ENCODE results near the gene KRT73. TPM values are rescaled to one million over a fixed set of nuclear protein-coding genes. Genes with fewer than 3 reads are reported as not detected.
A peak's percentile ranks its signal among the peaks of the same experiment; 100 is the strongest.

KRT73 gene
- total RNA-seq, 1 donor from 2014 or later, result not detected

- intact Hi-C loops (cut with micrococcal nuclease), result no loop called here
- Mint-ChIP-seq H3K36me3 (ENCODE audit: low read depth) (peaks cover 2% of the 10 kb centered on the region), H3K27ac (no peak overlapping the region), H3K9me3 (no peaks in the 10 kb centered on the region), H3K4me1 (ENCODE audit: low read depth) (peaks cover 85% of the 10 kb centered on the region), H3K4me3 (no peak overlapping the region), H3K27me3 (ENCODE audit: insufficient read depth) (no peaks in the 10 kb centered on the region)
- DNase-seq (ENCODE audit: low spot score), result no peak
Measured at GRCh38 chr12:52612431-52613383, 5.7 kb downstream of the KRT73 start.

GRCh38 chr12:52611080-52611468, 7.3 kb downstream of the KRT73 start:
- Mint-ChIP-seq H3K36me3 (ENCODE audit: low read depth) (peaks cover 2% of the 10 kb centered on the region), H3K4me3 (peak overlapping the region; percentile 50), H3K27ac (no peak overlapping the region), H3K4me1 (ENCODE audit: low read depth) (peaks cover 83% of the 10 kb centered on the region), H3K9me3 (no peaks in the 10 kb centered on the region), H3K27me3 (ENCODE audit: insufficient read depth) (no peaks in the 10 kb centered on the region)
- DNase-seq (ENCODE audit: low spot score), result no peak
- intact Hi-C loops (cut with micrococcal nuclease), result no loop called here

GRCh38 chr12:52608826-52609630, 9.3 kb downstream of the KRT73 start:
- no peaks in the 10 kb centered on the region for H3K9me3 Mint-ChIP-seq
- peaks cover 79% of the 10 kb centered on the region for H3K4me1 Mint-ChIP-seq (ENCODE audit: low read depth)
- no peaks in the 10 kb centered on the region for H3K36me3 Mint-ChIP-seq (ENCODE audit: low read depth)
- H3K27me3 Mint-ChIP-seq (ENCODE audit: insufficient read depth), result no peaks in the 10 kb centered on the region
- no peak for DNase-seq (ENCODE audit: low spot score)
- H3K27ac Mint-ChIP-seq, result no peak overlapping the region
- H3K4me3 Mint-ChIP-seq, result peak overlapping the region; percentile 40
- intact Hi-C loops (cut with micrococcal nuclease), result no loop called here

- H3K27me3 Mint-ChIP-seq (ENCODE audit: insufficient read depth), result no peaks in the 10 kb centered on the region
- DNase-seq (ENCODE audit: low spot score), result no peak
- no peak overlapping the region for H3K27ac Mint-ChIP-seq
- H3K4me1 Mint-ChIP-seq (ENCODE audit: low read depth), result peaks cover 71% of the 10 kb centered on the region
- H3K4me3 Mint-ChIP-seq, result no peak overlapping the region
- intact Hi-C loops (cut with micrococcal nuclease), result no loop called here
- no peaks in the 10 kb centered on the region for H3K9me3 Mint-ChIP-seq
- no peaks in the 10 kb centered on the region for H3K36me3 Mint-ChIP-seq (ENCODE audit: low read depth)
Measured at GRCh38 chr12:52608161-52608560, 10.2 kb downstream of the KRT73 start.

GRCh38 chr12:52607314-52607713, 11.0 kb downstream of the KRT73 start:
- Mint-ChIP-seq H3K4me3 (no peak overlapping the region), H3K9me3 (no peaks in the 10 kb centered on the region), H3K27ac (no peak overlapping the region), H3K4me1 (ENCODE audit: low read depth) (peaks cover 62% of the 10 kb centered on the region), H3K27me3 (ENCODE audit: insufficient read depth) (no peaks in the 10 kb centered on the region), H3K36me3 (ENCODE audit: low read depth) (no peaks in the 10 kb centered on the region)
- DNase-seq (ENCODE audit: low spot score), result no peak
- intact Hi-C loops (cut with micrococcal nuclease), result no loop called here

GRCh38 chr12:52606581-52607218, 11.7 kb downstream of the KRT73 start:
- Mint-ChIP-seq H3K27me3 (ENCODE audit: insufficient read depth) (no peaks in the 10 kb centered on the region), H3K4me3 (no peak overlapping the region), H3K4me1 (ENCODE audit: low read depth) (peaks cover 56% of the 10 kb centered on the region), H3K27ac (no peak overlapping the region), H3K9me3 (no peaks in the 10 kb centered on the region), H3K36me3 (ENCODE audit: low read depth) (no peaks in the 10 kb centered on the region)
- no peak for DNase-seq (ENCODE audit: low spot score)
- intact Hi-C loops (cut with micrococcal nuclease), result no loop called here

- Mint-ChIP-seq H3K4me1 (ENCODE audit: low read depth) (peaks cover 51% of the 10 kb centered on the region), H3K27me3 (ENCODE audit: insufficient read depth) (no peaks in the 10 kb centered on the region), H3K4me3 (no peak overlapping the region), H3K27ac (no peak overlapping the region), H3K36me3 (ENCODE audit: low read depth) (no peaks in the 10 kb centered on the region), H3K9me3 (no peaks in the 10 kb centered on the region)
- no peak for DNase-seq (ENCODE audit: low spot score)
- intact Hi-C loops (cut with micrococcal nuclease), result no loop called here
Measured at GRCh38 chr12:52606096-52606495, 12.3 kb downstream of the KRT73 start.

GRCh38 chr12:52605542-52605941, 12.8 kb downstream of the KRT73 start:
- H3K4me3 Mint-ChIP-seq, result no peak overlapping the region
- no peaks in the 10 kb centered on the region for H3K27me3 Mint-ChIP-seq (ENCODE audit: insufficient read depth)
- no peak overlapping the region for H3K27ac Mint-ChIP-seq
- intact Hi-C loops (cut with micrococcal nuclease), result no loop called here
- no peak for DNase-seq (ENCODE audit: low spot score)
- H3K9me3 Mint-ChIP-seq, result no peaks in the 10 kb centered on the region
- no peaks in the 10 kb centered on the region for H3K36me3 Mint-ChIP-seq (ENCODE audit: low read depth)
- peaks cover 46% of the 10 kb centered on the region for H3K4me1 Mint-ChIP-seq (ENCODE audit: low read depth)

- H3K9me3 Mint-ChIP-seq, result no peaks in the 10 kb centered on the region
- no peak for DNase-seq (ENCODE audit: low spot score)
- no peak overlapping the region for H3K4me3 Mint-ChIP-seq
- no peaks in the 10 kb centered on the region for H3K36me3 Mint-ChIP-seq (ENCODE audit: low read depth)
- H3K4me1 Mint-ChIP-seq (ENCODE audit: low read depth), result peaks cover 40% of the 10 kb centered on the region
- peak overlapping the region; percentile 7 for H3K27ac Mint-ChIP-seq
- no peaks in the 10 kb centered on the region for H3K27me3 Mint-ChIP-seq (ENCODE audit: insufficient read depth)
- intact Hi-C loops (cut with micrococcal nuclease), result no loop called here
Measured at GRCh38 chr12:52604859-52605258, 13.5 kb downstream of the KRT73 start.

- no peak for DNase-seq (ENCODE audit: low spot score)
- Mint-ChIP-seq H3K4me3 (no peak overlapping the region), H3K9me3 (no peaks in the 10 kb centered on the region), H3K27me3 (ENCODE audit: insufficient read depth) (peaks cover 4% of the 10 kb centered on the region), H3K36me3 (ENCODE audit: low read depth) (no peaks in the 10 kb centered on the region), H3K27ac (no peak overlapping the region), H3K4me1 (ENCODE audit: low read depth) (peaks cover 26% of the 10 kb centered on the region)
- intact Hi-C loops (cut with micrococcal nuclease), result no loop called here
Measured at GRCh38 chr12:52603314-52603713, 15.0 kb downstream of the KRT73 start.

- Mint-ChIP-seq H3K36me3 (ENCODE audit: low read depth) (no peaks in the 10 kb centered on the region), H3K9me3 (no peaks in the 10 kb centered on the region), H3K4me3 (no peak overlapping the region), H3K27me3 (ENCODE audit: insufficient read depth) (peaks cover 4% of the 10 kb centered on the region), H3K4me1 (ENCODE audit: low read depth) (peaks cover 22% of the 10 kb centered on the region), H3K27ac (no peak overlapping the region)
- intact Hi-C loops (cut with micrococcal nuclease), result no loop called here
- DNase-seq (ENCODE audit: low spot score), result no peak
Measured at GRCh38 chr12:52602552-52602951, 15.8 kb downstream of the KRT73 start.

GRCh38 chr12:52601671-52602070, 16.7 kb downstream of the KRT73 start:
- Mint-ChIP-seq H3K4me3 (no peak overlapping the region), H3K36me3 (ENCODE audit: low read depth) (no peaks in the 10 kb centered on the region), H3K27ac (no peak overlapping the region), H3K9me3 (no peaks in the 10 kb centered on the region), H3K4me1 (ENCODE audit: low read depth) (peaks cover 15% of the 10 kb centered on the region), H3K27me3 (ENCODE audit: insufficient read depth) (peaks cover 4% of the 10 kb centered on the region)
- no peak for DNase-seq (ENCODE audit: low spot score)
- intact Hi-C loops (cut with micrococcal nuclease), result no loop called here

Data from activated T-helper 1 cell treated with anti-CD3 and anti-CD28 coated beads, Interleukin-12 subunit alpha, Interleukin-12 subunit beta, Interleukin-2, Interleukin-4 antibody, amounts not matched to agents 30 ng/mL and 10 ng/mL and 1 ng/mL, durations not matched to agents 14 hours and 24 hours and 36 hours (primary cell).